GM21576 (cell line): ENCODE measurements around the gene LGALS14.

Source experiments
- ATAC-seq: cut with Tn5 transposase; IDR thresholded peaks from one replicate; pipeline ENCODE4 v1.9.1; 2021; ENCODE audit warnings: mild to moderate bottlenecking, moderate library complexity; ENCODE audit not compliant: unreplicated experiment

The LGALS14 gene

GRCh38 chr19:39740395-39740794 lies 36.1 kb downstream of the LGALS14 start:
- no peak for ATAC-seq

- no peak for ATAC-seq
These were observed 41.4 kb downstream of the LGALS14 start for GRCh38 chr19:39745643-39746042.

DNA sequence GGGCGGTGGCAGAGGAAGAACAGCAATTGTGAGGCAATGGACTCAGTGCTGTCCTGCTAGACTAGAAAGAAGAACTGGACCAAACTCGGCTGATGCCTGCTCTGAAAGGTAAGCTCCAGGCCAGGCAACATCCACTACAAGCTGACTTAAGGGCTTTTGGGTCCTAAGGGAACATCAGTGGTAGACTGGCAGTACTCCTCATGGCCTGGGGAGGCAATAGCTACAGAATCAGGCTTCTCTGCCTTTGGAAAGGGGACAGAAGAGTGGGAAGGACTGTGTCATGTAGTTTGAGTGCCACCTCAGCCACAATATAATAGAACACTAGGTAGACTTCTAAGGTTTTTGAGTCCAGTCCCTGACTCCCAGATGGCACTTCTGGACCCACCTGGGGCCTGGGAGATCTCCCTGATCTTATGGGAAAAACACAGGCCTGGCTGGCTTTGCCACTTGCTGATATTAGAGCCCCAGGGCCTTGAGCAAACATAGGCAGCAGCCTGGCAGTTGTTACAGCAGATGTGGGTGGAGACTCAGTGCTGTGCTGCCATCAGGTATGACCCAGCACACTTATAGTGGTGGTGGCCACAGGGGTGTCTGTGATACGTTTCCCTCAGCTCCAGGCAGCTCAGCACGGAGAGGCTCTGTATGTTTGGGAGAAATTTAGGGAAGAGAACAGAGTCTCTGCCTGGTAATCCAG lies 42.7 kb downstream of the LGALS14 start:
- no peak for ATAC-seq

GRCh38 chr19:39749981-39750380 lies 45.7 kb downstream of the LGALS14 start:
- no peak for ATAC-seq

DNA sequence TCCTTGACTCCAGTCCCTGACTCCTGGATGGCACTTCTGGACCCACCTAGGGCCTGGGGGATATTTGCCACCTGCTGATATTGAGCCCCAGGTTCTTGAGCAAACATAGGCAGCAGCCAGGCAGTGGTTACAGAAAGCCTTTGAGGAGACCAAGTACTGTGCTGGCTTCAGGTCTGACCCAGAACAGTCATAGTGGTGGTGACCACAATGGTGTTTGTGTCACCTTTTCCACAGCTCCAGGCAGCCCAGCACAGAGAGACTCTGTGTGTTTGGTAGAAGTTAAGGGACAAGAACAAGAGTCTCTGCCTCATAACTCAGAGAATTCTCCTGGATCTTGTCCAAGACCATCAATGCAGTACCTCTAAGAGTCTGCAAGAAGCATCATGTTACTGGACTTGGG lies 48.1 kb downstream of the LGALS14 start:
- no peak for ATAC-seq

GRCh38 chr19:39752795-39753194 lies 48.5 kb downstream of the LGALS14 start:
- no peak for ATAC-seq

DNA sequence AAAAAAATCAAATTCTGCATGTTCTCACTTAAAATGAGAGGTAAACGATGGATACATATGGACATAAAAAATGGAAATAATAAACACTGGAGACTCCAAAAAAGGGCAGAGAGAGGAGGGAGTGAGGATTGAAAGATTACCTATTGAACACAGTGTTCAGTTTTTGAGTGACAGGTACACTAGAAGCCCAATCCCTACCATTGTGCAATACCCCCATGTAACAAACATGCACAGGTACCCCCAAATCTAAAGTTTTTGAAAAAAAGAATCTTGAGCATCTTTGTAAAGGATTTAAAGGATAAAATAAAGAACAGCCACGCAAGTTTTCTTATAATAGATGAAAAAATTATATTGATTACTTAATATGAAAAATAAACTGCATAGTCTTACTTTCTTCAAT lies 50.3 kb downstream of the LGALS14 start:
- no peak for ATAC-seq

GRCh38 chr19:39754971-39755370 lies 50.7 kb downstream of the LGALS14 start:
- no peak for ATAC-seq
